Activated CD8-positive, alpha-beta memory T cell treated with anti-CD3 and anti-CD28 coated beads for 1 hour (primary cell): Measurements from ENCODE around the gene CHCHD2.
"Not testable (repeated sequence)": the region's sequence is repeated elsewhere in the genome, so short reads cannot be mapped to it uniquely, and the experiment has no call there.

ENCODE experiments used
- DNase-seq, 2 donors: peaks; one replicate each; pipeline ENCODE4 v3.0.0-alpha.2; 2020; ENCODE audit warnings: low read depth in 1 of 2; ENCODE audit errors: extremely low read depth in 1 of 2

Gene CHCHD2

GRCh38 chr7:56083150-56083785 is 23.0 kb downstream of the CHCHD2 start:
- DNase-seq = no peak

GRCh38 chr7:56081626-56082340 is 24.5 kb downstream of the CHCHD2 start:
- no peak for DNase-seq

- not testable (repeated sequence) for DNase-seq
Observed at GRCh38 chr7:56080726-56081435, 25.4 kb downstream of the CHCHD2 start.

GRCh38 chr7:56079450-56080185 is 26.7 kb downstream of the CHCHD2 start:
- DNase-seq = no peak

GRCh38 chr7:56078196-56078595 is 28.1 kb downstream of the CHCHD2 start:
- no peak for DNase-seq

- DNase-seq = no peak
Observed at GRCh38 chr7:56077681-56078080, 28.6 kb downstream of the CHCHD2 start.

GRCh38 chr7:56074371-56074791 is 31.9 kb downstream of the CHCHD2 start:
- peak; percentile 29 to 32 for DNase-seq

GRCh38 chr7:56066376-56066775 is 39.9 kb downstream of the CHCHD2 start:
- DNase-seq = not testable (repeated sequence)

- DNase-seq = peak; percentile 71 to 86
Observed at GRCh38 chr7:56063882-56064625, 42.2 kb downstream of the CHCHD2 start, which contains the start of gene SUMF2. Gene SUMF2, plus strand, starts transcription at chr7:56064286. Its CDS starts 26 bp downstream, at chr7:56064312.

- no peak for DNase-seq
Observed at GRCh38 chr7:56063500-56063881, 42.8 kb downstream of the CHCHD2 start.

GRCh38 chr7:56062382-56062781 is 43.9 kb downstream of the CHCHD2 start:
- no peak for DNase-seq

- no peak for DNase-seq
Observed at GRCh38 chr7:56053993-56054392, 52.3 kb downstream of the CHCHD2 start.

- DNase-seq = no peak
Observed at GRCh38 chr7:56053379-56053778, 52.9 kb downstream of the CHCHD2 start.
